Lung microvascular endothelial cell (primary cell): ENCODE data around the gene DPY30. TPM values are rescaled to one million over a fixed set of nuclear protein-coding genes. Genes with fewer than 3 reads are reported as not detected.

Experiments
- DNase-seq, 2 donors: peaks; one replicate each; pipeline versions ENCODE4 v3.0.0 to v3.0.0-alpha.2; 2010; ENCODE audit warnings: low read depth in 2 of 2
- total RNA-seq: library from RNA; depleted of rRNA; stranded (reverse); fragments of >200 nt; gene quantifications from 2 replicates; pipeline ENCODE4 v1.2.1, GENCODE V29; 2014

Gene DPY30
- total RNA-seq, 1 donor from 2014 or later, result 51.2 TPM

GRCh38 chr2:32009516-32010256 lies 29.9 kb downstream of the DPY30 start:
- peak; percentile 34 to 45 for DNase-seq

DNA sequence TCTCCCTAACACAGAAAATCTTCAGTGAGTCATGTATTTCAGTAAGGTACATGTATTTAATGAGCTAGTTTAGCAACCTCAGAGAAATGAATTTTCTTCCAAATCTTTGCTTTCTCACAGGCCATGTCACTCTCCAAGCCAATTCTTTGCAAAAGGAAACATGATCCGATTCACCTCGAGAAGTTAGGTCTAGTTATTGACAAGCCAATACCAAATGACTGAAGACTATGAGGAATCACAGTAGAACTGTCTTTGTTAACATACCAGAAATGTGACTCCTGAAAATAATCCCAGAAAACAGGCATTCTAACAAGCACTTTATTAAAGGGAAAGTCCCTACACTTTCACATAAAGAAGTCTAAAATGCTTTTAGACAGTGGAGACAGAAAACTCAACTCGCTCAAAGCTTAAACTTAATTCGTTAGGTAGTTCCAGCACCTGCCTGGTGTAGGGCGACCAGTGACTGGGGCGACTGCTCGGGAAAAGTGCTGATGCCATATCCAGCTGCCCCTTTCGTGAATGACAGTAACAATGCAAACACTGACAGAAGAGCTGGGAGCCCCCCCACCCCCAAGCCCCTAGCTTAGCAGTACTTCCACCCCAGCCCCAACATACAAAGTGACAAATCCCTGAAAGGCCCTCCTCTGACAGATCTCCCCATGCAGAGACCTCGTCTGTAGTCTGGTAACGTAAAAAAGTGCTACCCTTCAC lies 30.6 kb downstream of the DPY30 start:
- peak; percentile 36 to 41 for DNase-seq

- no peak for DNase-seq
Observed at GRCh38 chr2:32007121-32007391, 32.5 kb downstream of the DPY30 start.

GRCh38 chr2:32005371-32005976 lies 34.1 kb downstream of the DPY30 start:
- no peak for DNase-seq

DNA sequence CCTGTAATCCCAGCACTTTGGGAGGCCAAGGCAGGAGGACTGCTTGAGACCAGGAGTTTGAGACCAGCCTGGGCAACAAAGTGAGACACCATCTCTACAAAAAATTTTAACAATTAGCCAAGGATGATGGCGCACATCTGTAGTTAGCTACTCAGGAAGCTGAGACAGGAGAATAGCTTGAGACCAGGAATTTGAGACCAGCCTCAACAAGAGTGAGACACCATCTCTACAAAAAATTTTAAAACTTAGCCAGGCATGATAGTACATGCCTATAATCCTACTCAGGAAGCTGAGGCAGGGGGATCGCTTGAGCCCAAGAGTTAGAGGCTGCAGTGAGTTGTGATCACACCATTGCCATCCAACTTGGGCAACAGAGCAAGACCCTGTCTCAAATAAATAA lies 35.8 kb downstream of the DPY30 start:
- DNase-seq, result no peak

DNA sequence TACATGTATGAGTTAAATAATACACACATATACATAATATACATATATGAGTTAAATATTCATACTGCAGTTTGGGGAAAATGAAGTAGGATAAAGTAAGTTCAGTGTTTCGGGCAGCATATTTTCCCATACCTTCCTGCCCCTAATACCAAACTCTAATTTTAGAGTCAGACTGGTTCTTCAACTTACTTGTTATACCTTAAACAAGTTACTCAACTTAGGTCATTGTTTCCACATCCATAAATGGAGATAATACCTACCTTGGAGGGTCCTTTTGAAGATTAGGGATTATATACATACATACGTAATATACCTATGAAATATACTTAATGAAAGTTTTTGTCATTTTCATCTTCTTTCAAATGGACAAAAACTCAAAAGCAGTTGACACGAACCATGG lies 37.2 kb downstream of the DPY30 start:
- DNase-seq, result no peak

DNA sequence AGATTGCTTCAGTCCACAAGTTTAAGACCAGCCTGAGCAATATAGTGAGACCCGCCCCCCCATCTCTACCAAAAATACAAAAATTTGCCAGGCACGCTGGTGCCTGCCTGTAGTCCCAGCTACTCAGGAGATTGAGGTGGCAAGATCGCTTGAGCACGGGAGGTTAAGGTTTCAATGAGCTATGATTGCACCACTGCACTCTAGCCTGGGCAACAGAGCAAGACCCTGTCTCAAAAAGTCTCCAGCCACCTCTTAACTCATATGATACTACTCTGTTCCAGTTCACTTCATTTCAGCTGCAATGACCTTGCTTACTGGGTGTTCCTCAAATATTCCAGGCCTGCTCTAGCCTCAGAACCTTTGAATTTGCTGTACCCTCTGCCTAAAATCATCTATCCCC lies 40.2 kb downstream of the DPY30 start:
- DNase-seq, result no peak

DNA sequence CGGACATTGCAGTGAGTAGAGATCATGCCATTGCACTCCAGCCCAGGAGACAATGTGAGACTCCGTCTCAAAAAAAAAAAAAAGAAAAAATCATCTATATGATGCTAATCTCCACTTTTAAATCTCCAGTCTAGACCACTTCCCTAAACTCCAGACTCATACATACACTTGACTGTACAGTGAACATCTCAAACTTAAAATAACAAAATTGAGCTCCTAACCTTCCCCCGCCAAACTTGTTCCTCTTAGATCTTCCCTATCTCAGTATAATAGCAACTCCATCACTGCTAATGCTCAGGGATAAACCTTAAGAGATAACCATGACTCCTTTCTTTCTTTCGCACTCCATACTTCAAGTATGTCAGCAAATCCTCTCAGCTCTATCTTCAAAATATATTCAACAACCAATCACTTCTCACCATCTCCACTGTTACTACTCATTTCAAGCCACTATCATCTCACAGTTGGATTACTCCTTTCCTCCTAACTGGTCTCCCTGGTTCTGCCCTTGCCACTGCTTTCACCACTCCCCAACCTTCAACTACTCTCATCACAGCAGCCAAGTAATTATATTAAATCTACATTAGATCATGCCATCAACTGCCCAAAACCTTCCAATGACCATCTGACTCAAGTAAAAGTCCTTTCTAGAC lies 40.7 kb downstream of the DPY30 start:
- DNase-seq, result no peak

DNA sequence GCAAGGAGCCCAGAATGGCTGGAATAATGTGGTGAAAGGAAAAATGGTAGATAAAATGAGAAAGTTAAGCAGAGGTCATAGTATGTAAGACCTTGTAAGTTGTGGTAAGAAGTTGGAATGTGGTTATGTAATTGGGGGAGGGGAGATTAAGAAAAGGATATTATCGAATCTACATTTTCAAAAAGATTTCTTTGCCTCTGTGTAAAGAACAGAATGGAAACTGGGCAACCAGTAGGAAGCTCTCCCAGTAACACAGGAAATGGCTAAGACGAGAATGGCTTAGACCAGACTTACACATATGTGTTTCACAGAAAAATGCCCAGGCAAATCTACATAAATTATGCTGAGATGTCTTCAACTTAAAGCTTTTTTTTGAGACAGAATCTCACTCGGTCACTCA lies 42.0 kb downstream of the DPY30 start:
- peak; percentile 15 to 51 for DNase-seq

- DNase-seq, result no peak
Observed at GRCh38 chr2:31996571-31997150, 42.9 kb downstream of the DPY30 start.

DNA sequence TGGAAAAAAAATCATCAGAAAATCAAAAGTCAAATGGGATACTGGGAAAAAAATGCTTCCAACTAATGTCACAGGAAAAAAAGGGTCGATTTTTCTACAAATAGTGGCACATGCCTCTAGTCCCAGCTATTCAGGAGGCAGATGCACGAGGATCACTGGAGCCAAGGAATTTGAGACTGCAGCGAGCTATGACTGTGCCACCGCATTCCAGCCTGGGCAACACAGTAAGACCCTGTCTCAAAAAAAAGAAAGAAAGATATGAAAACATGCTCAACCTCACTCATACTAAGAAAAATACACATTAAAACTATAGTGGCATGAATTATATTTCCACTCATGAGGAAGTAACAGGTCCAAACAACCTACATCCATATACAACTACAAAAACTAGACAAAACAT lies 46.7 kb downstream of the DPY30 start:
- no peak for DNase-seq

DNA sequence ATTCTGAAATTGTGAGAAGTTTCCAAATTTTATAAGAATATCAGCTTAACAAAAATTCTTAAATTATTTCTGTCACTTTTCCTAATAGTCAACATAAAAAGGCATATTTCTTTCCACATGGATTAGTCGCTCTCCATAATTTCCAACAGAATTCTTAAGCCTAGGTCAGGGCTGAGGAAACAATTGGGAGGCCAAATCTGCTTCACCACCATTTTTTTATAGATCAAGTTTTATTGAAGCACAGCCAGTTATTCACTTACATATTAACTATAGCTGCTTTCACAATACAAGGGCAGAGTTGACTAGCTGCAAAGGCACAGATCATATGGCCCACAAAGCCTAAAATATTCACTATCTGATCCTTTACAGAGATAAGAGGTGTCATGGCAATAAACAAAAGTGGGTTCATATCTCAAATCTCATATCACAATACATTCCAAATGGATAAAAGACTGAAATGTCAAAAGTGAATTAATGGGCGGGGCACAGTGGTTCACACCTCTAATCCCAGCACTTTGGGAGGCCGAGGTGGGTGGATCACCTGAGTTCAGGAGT lies 47.5 kb downstream of the DPY30 start:
- DNase-seq, result no peak

DNA sequence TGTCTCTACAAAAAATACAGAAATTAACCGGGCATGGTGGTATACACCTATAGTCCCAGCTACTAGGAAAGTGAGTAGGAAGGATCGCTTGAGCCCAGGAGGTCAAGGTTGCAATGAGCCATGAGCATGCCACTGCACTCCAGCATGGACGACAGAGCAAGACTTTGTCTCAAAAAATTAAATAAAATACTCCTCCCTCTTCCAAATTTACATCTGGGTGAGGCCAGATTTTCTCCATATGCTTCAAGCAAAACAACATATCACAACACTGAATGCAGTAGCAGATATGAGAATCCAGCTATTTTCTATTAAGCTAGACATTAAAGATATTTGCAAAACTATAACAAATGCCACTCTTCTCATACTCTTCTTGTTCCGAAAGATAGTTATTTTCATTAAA lies 49.7 kb downstream of the DPY30 start:
- no peak for DNase-seq

- DNase-seq, result peak; percentile 75 to 78
Observed at GRCh38 chr2:31987454-31988220, 52.0 kb downstream of the DPY30 start.

DNA sequence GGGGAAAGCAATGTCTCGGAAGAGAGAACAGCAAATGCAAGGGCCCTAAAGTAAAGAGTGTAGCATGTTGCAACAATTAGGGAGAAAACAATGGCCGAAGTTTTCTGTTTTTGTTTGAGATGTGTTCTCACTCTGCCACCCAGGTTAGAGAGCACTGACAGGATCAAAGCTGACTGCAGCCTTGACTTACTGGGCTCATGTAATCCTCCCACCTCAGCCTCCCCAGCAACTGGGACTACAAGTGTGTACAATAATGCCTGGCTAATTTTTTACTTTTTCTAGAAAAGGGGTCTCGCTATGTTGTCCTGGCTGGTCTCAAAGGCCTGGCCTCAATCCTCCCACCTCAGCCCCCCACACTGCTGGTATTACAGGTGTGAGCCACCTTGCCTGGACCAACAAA lies 52.7 kb downstream of the DPY30 start:
- no peak for DNase-seq

DNA sequence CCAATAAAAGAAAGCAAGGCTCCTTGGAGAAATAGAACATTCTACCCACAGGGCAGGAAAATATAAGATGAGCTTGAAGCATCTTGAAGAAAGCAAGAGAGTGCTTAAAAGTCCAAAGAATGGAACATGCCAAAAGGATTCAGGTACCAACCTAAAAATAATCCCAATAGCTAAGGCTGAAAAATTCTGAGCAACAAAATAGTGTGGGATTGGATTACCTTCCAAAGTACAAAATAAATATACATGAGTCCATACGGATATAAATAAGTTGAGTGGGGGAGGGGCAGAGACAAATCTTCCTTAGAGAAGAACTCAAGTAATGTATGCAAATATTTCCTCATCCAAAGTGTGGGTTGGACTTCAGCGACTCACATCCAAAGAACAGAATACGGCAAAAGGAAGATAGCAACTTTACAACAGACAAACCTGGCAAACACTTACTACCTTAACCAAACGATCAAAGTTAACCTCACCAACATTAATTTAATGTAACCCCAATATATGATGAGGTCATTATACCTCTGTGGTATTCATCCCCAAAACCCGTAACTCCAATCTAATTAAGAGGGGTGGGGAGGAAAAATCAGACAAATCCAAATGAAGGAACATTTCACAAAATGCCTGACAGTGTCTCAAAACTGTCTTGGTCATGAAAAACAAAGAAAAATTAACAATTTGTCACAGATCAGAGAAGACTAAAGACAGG lies 55.7 kb downstream of the DPY30 start:
- DNase-seq, result no peak

DNA sequence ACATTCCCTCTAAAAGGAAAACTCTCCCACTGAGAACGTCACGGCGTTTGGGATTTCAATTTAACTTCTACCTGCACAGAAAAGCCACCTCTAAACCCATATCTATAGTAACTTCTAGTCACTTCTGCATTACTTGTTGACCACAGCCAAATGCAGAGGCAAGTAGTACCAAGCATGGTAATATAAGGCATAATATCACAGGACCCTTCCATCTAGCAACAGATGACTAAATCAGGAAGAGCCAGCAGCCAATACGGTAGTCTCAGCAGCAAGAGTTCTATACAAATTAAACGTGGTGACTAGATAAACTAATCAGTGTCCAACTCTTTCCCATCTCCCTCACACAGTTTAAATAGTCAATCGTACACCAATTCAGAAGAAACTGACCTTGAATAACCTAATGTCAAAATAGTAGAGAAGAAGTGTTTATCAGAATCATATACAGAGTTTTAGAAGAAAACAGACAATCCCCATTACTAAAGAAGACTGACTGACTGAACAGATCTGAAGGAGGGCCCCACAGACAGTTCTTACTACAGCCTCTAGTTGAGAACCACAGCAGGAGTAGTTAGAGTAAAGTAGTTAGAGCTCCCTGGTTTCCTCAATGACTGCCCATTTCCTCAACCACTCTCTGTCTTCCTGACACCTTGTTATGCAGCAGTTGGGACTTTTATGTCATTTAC lies 58.8 kb downstream of the DPY30 start:
- peak; percentile 56 to 63 for DNase-seq

- no peak for DNase-seq
Observed at GRCh38 chr2:31979956-31980355, 59.6 kb downstream of the DPY30 start.

DNA sequence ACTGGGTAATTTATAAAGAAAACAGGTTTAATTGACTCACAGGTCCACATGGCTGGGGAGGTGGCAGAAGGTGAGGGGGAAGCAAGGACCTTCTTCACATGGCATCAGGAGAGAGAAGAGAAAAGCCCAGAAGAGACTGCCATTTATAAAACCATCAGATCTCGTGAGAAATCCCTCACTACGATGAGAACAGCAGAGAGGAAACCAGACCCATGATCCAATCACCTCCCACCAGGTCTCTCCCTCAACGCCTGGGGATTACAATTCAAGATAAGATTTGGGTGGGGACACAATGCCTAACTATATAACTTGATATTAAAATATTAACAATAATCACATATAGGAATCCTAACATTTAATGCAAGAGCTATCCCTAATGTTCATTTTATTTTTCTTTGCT lies 60.6 kb downstream of the DPY30 start:
- no peak for DNase-seq

- no peak for DNase-seq
Observed at GRCh38 chr2:31978436-31978835, 61.2 kb downstream of the DPY30 start.
